CD4-positive, alpha-beta T cell treated with Interferon alpha-2 for 1 hour (primary cell): ENCODE results near the gene IL21R.
"Not testable (repeated sequence)": the region's sequence is repeated elsewhere in the genome, so short reads cannot be mapped to it uniquely, and the experiment has no call there.

Experiments used
- DNase-seq, 2 donors: peaks; one replicate each; pipeline ENCODE4 v3.0.0-alpha.2; 2020 to 2022

IL21R gene

GRCh38 chr16:27428026-27428785, 26.2 kb downstream of the IL21R start:
- DNase-seq, result no peak

GRCh38 chr16:27429330-27429871, 27.4 kb downstream of the IL21R start:
- DNase-seq, result no peak

- DNase-seq, result no peak
Measured at GRCh38 chr16:27429981-27430441, 28.0 kb downstream of the IL21R start.

GRCh38 chr16:27430512-27430911, 28.5 kb downstream of the IL21R start:
- no peak for DNase-seq

- no peak for DNase-seq
Measured at GRCh38 chr16:27430923-27431484, 29.0 kb downstream of the IL21R start.

GRCh38 chr16:27431773-27432532, 30.0 kb downstream of the IL21R start:
- DNase-seq, result no peak

GRCh38 chr16:27432558-27432957, 30.6 kb downstream of the IL21R start:
- no peak for DNase-seq

- not testable (repeated sequence) for DNase-seq
Measured at GRCh38 chr16:27433191-27433590, 31.2 kb downstream of the IL21R start.

GRCh38 chr16:27433636-27434035, 31.7 kb downstream of the IL21R start:
- DNase-seq, result no peak

GRCh38 chr16:27434141-27435051, 32.4 kb downstream of the IL21R start:
- DNase-seq, result no peak

GRCh38 chr16:27435146-27435545, 33.2 kb downstream of the IL21R start:
- DNase-seq, result not testable (repeated sequence)

GRCh38 chr16:27436065-27436464, 34.1 kb downstream of the IL21R start:
- DNase-seq, result no peak

- DNase-seq, result no peak
Measured at GRCh38 chr16:27436921-27437650, 35.1 kb downstream of the IL21R start.

GRCh38 chr16:27437946-27438345, 36.0 kb downstream of the IL21R start:
- DNase-seq, result no peak

GRCh38 chr16:27439271-27440018, 37.5 kb downstream of the IL21R start:
- no peak for DNase-seq

GRCh38 chr16:27441276-27441675, 39.3 kb downstream of the IL21R start:
- DNase-seq, result no peak

- no peak for DNase-seq
Measured at GRCh38 chr16:27441998-27442397, 40.0 kb downstream of the IL21R start.

GRCh38 chr16:27444015-27444414, 42.0 kb downstream of the IL21R start:
- DNase-seq, result no peak

- no peak for DNase-seq
Measured at GRCh38 chr16:27444470-27444869, 42.5 kb downstream of the IL21R start.

GRCh38 chr16:27445502-27446175, 43.7 kb downstream of the IL21R start:
- no peak for DNase-seq
